ENCODE measurements around the gene TMEM243. TPM values are rescaled to one million over a fixed set of nuclear protein-coding genes. Genes with fewer than 3 reads are reported as not detected.

Gene TMEM243
- total and polyA plus RNA-seq, 2 experiments from 2014 or later = 44.5 to 82.5 TPM

DNA sequence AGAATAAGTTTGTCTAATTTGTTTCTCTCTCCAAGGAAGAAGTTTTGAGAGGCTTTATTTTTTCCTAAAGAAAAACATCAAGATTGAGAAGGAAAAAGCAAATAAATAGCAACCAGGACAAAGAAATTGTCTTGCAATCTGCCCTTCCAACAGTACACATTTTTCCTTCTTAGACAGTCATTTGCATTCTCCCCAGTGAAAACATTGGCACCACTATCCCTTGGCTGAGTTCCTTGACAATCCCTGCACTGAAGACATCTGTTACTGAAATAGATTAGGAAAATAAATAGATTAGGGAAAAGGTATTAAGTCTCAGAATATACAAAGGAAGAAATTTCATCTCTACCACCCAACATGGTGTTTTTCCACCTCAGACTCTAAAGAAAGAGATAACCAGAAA is 12.2 kb upstream of the TMEM243 start (continued):
- TF ChIP-seq NANOG (IDR thresholded peaks at IDR 0.05; ENCODE audit: borderline replicate concordance) = no peak
- no peak for TF ChIP-seq CREB1 (CRISPR knock-in tag; IDR thresholded peaks at IDR 0.05; ENCODE audit: low read depth)

DNA sequence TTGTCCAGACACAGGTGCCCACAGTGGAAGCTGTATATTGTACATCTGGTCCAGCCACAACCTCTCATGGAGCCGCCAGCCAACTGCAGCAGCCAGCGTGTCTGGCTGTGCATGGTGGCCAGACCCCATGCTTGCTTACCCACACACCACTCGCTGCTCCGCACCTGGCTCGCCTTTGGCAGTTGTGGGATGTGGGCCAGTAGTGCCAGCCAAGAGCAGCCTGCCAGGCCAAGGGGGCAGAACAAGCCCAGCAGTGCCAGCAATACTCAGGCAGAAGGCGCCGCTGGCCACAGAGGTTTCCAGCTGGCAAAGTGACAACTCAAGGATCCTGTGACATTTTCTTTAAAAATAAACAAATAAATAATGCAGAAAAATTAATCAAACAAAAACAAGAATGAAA is 11.7 kb upstream of the TMEM243 start:
- Histone ChIP-seq H4K20me1 (replicated peaks; ENCODE audit: insufficient read depth) (no peaks in the 10 kb centered on the region), H3K4me2 (no peak overlapping the region), H3F3A (replicated peaks; ENCODE audit: low read depth) (no peaks in the 10 kb centered on the region), H3K4me3 (no peak overlapping the region), H3K36me3 (ENCODE audit: insufficient read depth) (no peaks in the 10 kb centered on the region), H2AFZ (no peak overlapping the region), H3K27me3 (ENCODE audit: insufficient read depth) (no peaks in the 10 kb centered on the region), H3K4me1 (ENCODE audit: insufficient read depth) (no peaks in the 10 kb centered on the region), H3K27ac (ENCODE audit: low read depth) (no peak overlapping the region), H3K9me2 (ENCODE audit: insufficient read depth) (no peaks in the 10 kb centered on the region), H3K79me2 (replicated peaks; ENCODE audit: insufficient read depth) (no peaks in the 10 kb centered on the region)
- no peaks in the 10 kb centered on the region for H3K9me3 Mint-ChIP-seq
- DNase-seq (ENCODE audit: low spot score) (no peak), ATAC-seq (no peak)
- TF ChIP-seq NANOG (IDR thresholded peaks at IDR 0.05; ENCODE audit: borderline replicate concordance) (no peak), CREB1 (CRISPR knock-in tag; IDR thresholded peaks at IDR 0.05; ENCODE audit: low read depth) (no peak), JUNB (IDR thresholded peaks at IDR 0.05; ENCODE audit: unreplicated experiment) (no peak), ZNF331 (CRISPR knock-in tag; IDR thresholded peaks at IDR 0.05; ENCODE audit: low read depth) (no peak), ZNF114 (CRISPR knock-in tag; IDR thresholded peaks at IDR 0.05) (no peak), EZH2phosphoT487 (IDR thresholded peaks at IDR 0.05; ENCODE audit: unreplicated experiment) (no peak), STAT1 (IDR thresholded peaks at IDR 0.05; ENCODE audit: unreplicated experiment) (no peak), POLR2AphosphoS5 (IDR thresholded peaks at IDR 0.05; ENCODE audit: low read depth) (no peak), EZH2 (IDR thresholded peaks at IDR 0.05; ENCODE audit: low read depth, unreplicated experiment) (no peak)
- TF ChIP-seq, protein P1, sequence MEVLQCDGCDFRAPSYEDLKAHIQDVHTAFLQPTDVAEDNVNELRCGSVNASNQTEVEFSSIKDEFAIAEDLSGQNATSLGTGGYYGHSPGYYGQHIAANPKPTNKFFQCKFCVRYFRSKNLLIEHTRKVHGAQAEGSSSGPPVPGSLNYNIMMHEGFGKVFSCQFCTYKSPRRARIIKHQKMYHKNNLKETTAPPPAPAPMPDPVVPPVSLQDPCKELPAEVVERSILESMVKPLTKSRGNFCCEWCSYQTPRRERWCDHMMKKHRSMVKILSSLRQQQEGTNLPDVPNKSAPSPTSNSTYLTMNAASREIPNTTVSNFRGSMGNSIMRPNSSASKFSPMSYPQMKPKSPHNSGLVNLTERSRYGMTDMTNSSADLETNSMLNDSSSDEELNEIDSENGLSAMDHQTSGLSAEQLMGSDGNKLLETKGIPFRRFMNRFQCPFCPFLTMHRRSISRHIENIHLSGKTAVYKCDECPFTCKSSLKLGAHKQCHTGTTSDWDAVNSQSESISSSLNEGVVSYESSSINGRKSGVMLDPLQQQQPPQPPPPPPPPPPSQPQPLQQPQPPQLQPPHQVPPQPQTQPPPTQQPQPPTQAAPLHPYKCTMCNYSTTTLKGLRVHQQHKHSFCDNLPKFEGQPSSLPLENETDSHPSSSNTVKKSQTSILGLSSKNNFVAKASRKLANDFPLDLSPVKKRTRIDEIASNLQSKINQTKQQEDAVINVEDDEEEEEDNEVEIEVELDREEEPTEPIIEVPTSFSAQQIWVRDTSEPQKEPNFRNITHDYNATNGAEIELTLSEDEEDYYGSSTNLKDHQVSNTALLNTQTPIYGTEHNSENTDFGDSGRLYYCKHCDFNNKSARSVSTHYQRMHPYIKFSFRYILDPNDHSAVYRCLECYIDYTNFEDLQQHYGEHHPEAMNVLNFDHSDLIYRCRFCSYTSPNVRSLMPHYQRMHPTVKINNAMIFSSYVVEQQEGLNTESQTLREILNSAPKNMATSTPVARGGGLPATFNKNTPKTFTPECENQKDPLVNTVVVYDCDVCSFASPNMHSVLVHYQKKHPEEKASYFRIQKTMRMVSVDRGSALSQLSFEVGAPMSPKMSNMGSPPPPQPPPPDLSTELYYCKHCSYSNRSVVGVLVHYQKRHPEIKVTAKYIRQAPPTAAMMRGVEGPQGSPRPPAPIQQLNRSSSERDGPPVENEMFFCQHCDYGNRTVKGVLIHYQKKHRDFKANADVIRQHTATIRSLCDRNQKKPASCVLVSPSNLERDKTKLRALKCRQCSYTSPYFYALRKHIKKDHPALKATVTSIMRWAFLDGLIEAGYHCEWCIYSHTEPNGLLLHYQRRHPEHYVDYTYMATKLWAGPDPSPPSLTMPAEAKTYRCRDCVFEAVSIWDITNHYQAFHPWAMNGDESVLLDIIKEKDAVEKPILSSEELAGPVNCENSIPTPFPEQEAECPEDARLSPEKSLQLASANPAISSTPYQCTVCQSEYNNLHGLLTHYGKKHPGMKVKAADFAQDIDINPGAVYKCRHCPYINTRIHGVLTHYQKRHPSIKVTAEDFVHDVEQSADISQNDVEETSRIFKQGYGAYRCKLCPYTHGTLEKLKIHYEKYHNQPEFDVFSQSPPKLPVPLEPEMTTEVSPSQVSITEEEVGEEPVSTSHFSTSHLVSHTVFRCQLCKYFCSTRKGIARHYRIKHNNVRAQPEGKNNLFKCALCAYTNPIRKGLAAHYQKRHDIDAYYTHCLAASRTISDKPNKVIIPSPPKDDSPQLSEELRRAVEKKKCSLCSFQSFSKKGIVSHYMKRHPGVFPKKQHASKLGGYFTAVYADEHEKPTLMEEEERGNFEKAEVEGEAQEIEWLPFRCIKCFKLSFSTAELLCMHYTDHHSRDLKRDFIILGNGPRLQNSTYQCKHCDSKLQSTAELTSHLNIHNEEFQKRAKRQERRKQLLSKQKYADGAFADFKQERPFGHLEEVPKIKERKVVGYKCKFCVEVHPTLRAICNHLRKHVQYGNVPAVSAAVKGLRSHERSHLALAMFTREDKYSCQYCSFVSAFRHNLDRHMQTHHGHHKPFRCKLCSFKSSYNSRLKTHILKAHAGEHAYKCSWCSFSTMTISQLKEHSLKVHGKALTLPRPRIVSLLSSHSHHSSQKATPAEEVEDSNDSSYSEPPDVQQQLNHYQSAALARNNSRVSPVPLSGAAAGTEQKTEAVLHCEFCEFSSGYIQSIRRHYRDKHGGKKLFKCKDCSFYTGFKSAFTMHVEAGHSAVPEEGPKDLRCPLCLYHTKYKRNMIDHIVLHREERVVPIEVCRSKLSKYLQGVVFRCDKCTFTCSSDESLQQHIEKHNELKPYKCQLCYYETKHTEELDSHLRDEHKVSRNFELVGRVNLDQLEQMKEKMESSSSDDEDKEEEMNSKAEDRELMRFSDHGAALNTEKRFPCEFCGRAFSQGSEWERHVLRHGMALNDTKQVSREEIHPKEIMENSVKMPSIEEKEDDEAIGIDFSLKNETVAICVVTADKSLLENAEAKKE (CRISPR knock-in tag; IDR thresholded peaks at IDR 0.05) = no peak
- TF ChIP-seq, protein P2, sequence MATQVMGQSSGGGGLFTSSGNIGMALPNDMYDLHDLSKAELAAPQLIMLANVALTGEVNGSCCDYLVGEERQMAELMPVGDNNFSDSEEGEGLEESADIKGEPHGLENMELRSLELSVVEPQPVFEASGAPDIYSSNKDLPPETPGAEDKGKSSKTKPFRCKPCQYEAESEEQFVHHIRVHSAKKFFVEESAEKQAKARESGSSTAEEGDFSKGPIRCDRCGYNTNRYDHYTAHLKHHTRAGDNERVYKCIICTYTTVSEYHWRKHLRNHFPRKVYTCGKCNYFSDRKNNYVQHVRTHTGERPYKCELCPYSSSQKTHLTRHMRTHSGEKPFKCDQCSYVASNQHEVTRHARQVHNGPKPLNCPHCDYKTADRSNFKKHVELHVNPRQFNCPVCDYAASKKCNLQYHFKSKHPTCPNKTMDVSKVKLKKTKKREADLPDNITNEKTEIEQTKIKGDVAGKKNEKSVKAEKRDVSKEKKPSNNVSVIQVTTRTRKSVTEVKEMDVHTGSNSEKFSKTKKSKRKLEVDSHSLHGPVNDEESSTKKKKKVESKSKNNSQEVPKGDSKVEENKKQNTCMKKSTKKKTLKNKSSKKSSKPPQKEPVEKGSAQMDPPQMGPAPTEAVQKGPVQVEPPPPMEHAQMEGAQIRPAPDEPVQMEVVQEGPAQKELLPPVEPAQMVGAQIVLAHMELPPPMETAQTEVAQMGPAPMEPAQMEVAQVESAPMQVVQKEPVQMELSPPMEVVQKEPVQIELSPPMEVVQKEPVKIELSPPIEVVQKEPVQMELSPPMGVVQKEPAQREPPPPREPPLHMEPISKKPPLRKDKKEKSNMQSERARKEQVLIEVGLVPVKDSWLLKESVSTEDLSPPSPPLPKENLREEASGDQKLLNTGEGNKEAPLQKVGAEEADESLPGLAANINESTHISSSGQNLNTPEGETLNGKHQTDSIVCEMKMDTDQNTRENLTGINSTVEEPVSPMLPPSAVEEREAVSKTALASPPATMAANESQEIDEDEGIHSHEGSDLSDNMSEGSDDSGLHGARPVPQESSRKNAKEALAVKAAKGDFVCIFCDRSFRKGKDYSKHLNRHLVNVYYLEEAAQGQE (IDR thresholded peaks at IDR 0.05; ENCODE audit: unreplicated experiment) = no peak
- TF ChIP-seq, protein P3, sequence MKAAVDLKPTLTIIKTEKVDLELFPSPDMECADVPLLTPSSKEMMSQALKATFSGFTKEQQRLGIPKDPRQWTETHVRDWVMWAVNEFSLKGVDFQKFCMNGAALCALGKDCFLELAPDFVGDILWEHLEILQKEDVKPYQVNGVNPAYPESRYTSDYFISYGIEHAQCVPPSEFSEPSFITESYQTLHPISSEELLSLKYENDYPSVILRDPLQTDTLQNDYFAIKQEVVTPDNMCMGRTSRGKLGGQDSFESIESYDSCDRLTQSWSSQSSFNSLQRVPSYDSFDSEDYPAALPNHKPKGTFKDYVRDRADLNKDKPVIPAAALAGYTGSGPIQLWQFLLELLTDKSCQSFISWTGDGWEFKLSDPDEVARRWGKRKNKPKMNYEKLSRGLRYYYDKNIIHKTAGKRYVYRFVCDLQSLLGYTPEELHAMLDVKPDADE (IDR thresholded peaks at IDR 0.05) = no peak
- TF ChIP-seq, protein P4, sequence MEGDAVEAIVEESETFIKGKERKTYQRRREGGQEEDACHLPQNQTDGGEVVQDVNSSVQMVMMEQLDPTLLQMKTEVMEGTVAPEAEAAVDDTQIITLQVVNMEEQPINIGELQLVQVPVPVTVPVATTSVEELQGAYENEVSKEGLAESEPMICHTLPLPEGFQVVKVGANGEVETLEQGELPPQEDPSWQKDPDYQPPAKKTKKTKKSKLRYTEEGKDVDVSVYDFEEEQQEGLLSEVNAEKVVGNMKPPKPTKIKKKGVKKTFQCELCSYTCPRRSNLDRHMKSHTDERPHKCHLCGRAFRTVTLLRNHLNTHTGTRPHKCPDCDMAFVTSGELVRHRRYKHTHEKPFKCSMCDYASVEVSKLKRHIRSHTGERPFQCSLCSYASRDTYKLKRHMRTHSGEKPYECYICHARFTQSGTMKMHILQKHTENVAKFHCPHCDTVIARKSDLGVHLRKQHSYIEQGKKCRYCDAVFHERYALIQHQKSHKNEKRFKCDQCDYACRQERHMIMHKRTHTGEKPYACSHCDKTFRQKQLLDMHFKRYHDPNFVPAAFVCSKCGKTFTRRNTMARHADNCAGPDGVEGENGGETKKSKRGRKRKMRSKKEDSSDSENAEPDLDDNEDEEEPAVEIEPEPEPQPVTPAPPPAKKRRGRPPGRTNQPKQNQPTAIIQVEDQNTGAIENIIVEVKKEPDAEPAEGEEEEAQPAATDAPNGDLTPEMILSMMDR (conservative IDR thresholded peaks at IDR 0.05; ENCODE audit: low read depth in 2 of 2) = no peak
- no peaks in the 10 kb centered on the region for H3K4me1 Mint-ChIP-seq
- H3K27me3 Mint-ChIP-seq (ENCODE audit: insufficient read depth, low read depth, poor library complexity) = peaks cover 3% of the 10 kb centered on the region
- H3K36me3 Mint-ChIP-seq (ENCODE audit: low read depth) = no peaks in the 10 kb centered on the region
- H3K4me3 Mint-ChIP-seq = no peak overlapping the region
- no peak overlapping the region for H3K27ac Mint-ChIP-seq

Measured in GM23338 (cell line).